HG03060 (cell line): ENCODE measurements around the gene PTF1A.
"Not testable (repeated sequence)": the region's sequence is repeated elsewhere in the genome, so short reads cannot be mapped to it uniquely, and the experiment has no call there.

Experiments
- ATAC-seq: cut with Tn5 transposase; IDR thresholded peaks from one replicate; pipeline ENCODE4 v1.9.1; 2021; ENCODE audit warnings: low read depth, moderate number of reproducible peaks; ENCODE audit not compliant: unreplicated experiment

The PTF1A gene

DNA sequence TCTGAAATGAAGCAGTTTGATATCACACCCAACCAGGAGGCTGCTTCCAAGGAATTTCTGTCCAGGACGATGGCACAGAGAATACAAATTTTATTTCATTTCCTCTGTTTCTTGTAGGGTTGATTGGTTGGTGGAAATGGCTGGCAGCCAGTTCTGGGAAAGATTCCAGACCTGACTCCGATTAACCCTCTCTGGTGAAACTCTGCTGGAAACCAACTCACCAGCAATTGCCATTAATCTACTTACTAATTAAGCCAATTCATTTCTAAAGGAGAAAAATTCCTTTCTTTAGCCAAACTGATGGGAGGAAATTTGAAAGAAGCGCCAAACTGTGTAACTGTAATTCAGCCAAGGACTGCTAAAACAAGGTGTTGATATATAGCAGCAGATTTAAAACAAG, 10.7 kb downstream of the PTF1A start:
- ATAC-seq, result no peak

DNA sequence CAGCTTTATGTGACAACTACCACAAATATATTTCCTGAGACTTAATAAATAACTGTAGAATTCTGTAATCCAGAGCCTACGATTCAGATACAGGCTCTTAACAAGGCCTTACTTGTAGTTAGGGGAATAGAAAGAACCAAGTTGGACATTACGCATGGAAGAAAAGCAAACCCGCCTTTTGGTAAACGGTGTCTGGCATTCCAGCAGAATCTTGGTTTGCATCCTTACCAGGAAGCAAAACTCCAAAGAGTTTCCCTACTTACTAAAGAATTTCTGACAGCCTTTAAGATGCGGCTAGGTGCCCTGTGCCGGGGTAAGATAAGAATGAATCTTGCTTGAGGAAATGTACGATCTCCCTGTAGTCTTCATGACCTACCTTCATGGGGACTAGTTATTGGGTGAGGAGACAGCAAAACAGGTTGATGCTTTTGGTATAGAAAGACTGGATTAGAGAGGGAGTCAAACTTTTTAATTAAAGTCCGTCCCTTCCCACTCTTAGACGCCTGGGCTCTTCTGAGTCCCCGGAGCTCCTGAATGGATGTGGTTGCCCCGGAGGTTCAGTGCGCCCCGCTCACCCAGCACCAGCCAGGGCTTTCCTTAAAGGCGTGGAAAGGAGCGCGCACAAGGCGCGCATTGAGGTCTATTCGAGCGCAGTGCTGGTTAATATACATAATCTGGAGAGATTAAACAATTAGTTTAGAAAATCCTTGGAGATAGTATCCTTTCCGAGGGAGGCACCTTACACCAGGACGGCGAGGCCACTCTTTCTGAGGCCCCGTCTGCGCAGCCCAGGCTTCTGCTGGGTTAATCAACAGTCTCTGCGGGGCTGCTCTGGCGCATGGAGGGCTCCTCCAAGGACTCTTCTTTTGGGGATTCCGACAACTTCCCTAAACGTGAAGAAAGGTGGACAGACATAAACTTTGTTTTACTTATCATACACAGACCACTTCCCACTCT, 11.5 kb downstream of the PTF1A start:
- ATAC-seq, result no peak

GRCh38 chr10:23204773-23205172, 12.7 kb downstream of the PTF1A start:
- no peak for ATAC-seq

- no peak for ATAC-seq
These were observed 14.0 kb downstream of the PTF1A start for GRCh38 chr10:23205972-23206642.

GRCh38 chr10:23217471-23217870, 25.4 kb downstream of the PTF1A start:
- ATAC-seq, result no peak

GRCh38 chr10:23230582-23230981, 38.5 kb downstream of the PTF1A start:
- ATAC-seq, result no peak

DNA sequence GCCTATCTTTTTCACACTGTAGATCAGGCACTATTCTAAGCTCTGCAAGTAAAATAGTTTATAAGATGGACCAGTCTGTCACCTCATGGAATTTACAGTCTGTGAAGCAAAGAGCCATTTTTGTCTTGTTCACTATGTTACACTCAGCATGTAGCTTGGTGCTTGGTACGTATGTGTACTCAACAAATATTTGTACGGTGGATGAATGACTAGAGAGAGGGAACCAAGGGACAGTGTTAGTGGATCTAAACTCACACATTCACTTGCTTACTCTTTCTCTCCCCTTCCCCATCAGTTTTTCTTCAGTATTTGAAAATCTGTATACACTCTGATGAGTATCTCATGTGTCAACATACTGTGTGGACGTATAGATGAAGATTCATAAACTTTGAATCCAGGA, 45.9 kb downstream of the PTF1A start:
- no peak for ATAC-seq

DNA sequence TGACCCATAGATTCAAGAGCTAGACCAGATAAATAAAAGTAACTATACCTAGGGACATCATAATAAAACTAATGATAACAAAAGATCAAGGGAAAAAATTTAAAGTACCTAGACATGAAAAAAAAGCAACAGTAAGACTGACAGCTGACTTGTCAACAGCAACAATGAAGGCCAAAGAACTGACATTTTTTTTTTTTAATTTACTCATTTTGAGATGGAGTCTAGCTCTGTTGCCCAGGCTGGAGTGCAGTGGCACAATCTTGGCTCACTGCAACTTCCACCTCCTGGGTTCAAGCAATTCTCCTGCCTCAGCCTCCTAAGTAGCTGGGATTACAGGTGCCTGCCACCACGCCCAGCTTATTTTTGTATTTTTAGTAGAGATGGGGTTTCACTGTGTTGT, 49.7 kb downstream of the PTF1A start:
- ATAC-seq, result not testable (repeated sequence)
